Glomerular visceral epithelial cell (primary cell): ENCODE data around the gene FKBP2.

ENCODE experiments used
- DNase-seq: peaks from one replicate; pipeline ENCODE4 v3.0.0-alpha.2; 2016; ENCODE audit errors: extremely low spot score

Gene FKBP2

DNA sequence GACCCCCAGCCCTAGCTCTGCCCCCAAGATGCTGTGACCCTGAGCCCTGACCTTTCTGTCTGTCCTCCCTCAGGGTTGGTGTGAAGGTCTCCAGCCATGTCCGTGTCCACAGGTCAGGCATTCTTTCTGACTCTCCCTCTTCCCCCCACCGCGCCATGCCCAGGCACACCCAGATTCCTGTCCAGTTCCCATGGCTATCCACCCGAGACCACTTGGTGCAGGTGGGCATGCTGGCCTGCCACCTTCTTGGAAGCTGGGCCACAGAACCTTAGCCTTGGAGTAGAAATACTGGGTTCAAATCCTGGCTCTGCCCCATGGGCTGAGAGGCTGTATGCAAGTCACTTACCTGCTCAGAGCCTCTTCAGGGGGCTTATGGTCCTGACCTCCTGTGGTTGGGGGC, 8.1 kb downstream of the FKBP2 start:
- DNase-seq, result no peak

DNA sequence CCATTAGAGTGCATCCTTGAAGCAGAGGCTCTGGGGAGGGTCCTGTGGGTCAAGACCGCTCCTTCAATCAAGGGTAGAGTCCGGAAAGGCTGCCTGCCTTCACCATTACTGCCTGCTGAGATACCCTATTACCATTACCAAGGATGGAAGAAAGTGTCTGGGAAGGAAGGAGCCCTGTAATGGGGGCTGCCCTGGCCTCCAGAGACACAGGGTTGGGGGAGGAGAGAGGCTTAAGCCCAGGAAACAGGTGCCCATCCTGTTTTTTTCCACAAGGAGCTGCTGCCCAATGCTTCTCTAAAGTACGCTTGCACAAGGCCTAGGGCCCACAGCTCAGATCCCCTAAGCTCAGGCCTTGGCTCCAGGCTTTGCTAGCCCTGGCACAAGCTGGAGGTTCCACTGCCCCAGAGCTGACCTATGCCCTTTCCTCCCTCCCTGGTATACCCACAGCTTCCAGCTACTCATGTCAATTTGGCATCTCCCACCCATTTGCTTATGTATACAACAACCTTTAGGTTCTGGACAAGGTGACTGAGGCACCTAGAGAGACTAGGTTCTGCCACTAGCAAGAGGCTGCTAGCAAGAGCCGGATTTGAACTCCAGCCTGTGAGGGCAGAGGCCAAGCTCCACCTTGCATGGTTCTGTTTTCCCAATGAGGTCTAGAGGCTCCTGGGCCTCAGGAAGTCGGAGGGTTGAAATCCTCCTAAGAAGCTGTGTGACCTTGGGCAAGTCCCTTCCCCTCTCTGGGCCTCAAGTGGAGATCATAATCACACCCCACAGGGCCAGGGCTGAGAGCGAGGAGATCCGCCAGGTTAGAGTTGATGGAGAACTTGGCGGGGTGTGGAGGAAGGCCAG, 8.9 kb downstream of the FKBP2 start:
- DNase-seq, result no peak

DNA sequence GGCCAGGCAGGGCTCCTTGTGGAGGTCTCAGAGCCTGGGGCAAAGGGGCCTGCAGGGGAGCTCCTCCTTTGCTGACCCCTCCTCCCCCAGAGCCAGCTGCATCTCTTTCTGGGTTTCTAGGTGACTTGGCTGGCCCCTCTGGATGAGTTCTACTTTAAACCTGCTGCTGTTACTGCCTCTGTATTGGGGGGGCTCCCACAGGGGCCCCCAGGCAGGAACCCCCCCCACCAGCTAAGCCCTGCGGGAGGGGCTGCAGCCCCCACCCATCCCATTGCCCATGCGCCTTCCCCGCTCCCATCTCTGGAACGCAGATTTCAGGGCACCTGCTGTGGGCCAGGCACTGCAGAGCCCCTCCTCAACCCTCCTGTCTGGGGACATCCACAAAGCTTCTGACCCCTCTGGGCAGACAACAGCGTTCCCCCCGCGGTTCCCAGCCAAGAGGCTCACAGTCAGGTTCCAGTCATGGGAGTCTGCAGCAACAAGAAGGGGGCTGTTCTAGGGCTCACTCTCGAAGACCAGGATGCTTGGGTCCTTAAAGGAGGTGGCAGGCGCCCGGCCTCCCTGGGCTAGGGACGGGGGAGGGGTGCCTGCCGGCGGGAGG, 9.6 kb downstream of the FKBP2 start:
- no peak for DNase-seq

DNA sequence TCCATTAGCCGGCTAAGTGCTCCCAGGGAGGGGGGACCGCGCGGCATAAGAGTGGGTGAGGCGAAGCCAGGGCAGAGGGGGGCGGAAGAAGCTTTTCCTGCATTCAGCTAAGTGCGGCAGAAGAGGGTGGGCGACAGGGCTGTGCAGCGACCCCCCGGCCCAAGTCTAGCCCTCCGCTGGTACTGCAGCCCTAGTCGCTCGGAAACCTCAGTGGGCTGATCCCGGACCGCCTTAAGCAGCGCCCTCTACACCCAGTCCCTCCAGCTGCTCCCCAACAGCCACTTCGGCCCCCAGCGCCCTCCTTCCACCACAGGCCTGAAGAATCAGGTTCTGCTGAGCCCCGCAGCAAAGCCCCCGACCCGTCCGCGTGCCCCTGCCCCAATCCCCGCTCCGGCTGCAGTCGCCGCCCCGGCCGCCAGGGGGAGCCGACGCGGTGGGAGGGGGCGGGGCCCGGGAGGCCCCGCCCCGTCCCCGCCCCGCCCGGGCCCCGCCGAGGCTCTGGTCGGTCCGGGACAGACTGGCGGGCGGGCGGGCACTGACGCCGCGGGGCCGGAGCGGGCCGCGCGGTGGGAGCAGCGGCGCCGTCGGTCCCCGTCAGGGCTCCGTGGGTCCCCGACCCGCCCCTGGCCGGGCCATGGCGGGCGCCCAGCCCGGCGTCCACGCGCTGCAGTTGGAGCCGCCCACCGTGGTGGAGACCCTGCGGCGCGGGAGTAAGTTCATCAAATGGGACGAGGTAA, 10.3 kb downstream of the FKBP2 start, which contains the start of gene PLCB3:
Gene PLCB3 (plus strand): TSS at position 515 of the 737 bp plus-strand sequence. CDS start 120 bp downstream, at position 635.
- DNase-seq, result peak; percentile 68

DNA sequence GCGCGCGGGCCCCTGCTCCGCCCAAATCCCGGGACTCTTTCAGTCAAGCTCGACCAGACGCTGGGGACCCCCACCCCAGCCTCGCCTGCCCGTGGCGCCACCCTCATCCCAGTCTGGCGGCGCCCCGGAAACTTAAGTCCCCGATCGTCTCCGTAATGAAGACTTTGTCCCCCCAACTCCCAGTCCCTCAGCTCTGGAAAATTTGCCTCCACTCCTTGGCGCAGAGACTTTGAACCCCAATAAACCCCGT, 10.8 kb downstream of the FKBP2 start:
- DNase-seq, result no peak

DNA sequence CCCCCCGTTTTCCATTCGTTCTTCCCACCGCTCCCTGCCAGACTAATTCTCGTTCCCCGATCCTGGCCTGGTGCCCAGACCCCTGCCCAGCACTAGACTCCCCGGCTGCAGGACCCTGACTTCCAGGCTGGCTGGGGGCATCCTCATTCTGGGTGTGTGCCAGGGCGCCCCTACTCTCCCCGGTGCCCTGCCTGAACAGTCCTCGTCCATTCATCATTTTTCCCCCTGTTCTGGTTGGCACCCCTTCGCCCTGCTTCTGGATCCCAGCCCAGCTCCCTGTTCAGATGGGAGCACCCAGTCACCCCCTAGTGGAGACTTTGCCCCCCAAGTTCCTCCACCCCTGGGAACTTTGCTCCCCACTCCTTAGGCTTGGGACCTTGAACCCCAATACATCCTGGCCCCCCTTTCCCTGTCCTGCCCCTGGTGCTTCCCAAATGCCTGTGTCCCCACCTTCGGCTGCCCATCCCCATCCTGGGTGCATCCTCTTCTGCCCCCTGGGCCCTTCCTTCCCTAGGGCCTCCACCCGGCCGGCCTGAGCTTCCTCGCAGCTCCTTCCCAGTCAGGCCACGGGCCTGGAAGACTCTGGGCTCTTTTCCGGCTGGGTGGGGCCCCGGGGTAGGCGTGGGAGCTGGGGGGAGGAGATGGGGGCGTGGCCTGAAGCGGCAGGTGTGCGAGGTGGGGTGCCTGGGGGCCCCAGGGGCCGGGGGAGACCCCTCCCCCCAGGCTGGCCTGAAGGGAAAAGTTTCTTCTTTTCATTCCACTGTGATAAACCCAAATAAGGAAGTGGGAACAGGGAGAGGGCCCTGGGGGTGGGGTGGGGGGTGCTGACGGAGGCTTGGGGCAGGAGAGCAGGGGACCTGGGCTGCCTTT, 11.3 kb downstream of the FKBP2 start:
- peak; percentile 57 for DNase-seq

DNA sequence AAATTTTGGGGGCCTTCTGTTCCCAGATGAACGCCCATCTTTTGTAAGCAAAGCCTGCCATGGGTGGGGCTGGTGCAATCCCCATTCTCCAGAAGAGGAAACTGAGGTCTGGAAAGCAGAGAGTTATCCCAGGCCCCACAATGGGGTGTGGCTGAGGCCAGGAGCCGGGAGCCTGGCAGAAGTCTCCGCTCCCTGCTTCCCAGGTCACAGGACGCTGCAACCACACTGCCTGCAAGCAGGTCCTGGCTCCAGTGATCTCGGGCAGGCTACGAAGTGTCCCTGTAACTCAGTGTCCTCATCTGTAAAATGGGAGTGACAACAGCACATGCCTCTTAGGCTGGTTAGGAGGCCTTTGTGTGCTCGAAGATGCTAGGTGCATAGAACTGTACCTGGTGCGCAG, 12.1 kb downstream of the FKBP2 start:
- no peak for DNase-seq

DNA sequence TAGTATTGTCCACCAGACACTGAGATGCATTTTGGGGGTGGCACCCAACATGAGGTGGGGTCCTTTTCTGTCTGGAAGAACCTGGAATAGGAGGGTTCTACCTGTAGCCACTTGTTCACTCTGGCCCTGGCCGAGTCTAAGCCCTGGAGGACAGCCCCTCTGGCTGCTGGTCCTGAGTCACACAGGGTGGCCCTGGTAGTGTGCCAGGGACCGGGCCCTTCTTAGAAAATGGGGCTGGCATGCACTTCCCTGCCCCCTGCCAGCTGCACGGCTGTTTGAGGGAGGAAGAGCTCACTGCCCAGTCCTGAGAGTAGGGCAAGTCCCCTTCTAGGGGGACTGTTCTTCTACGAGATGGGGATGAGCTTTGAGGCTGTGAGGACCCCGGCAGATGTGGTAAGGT, 12.6 kb downstream of the FKBP2 start:
- no peak for DNase-seq

DNA sequence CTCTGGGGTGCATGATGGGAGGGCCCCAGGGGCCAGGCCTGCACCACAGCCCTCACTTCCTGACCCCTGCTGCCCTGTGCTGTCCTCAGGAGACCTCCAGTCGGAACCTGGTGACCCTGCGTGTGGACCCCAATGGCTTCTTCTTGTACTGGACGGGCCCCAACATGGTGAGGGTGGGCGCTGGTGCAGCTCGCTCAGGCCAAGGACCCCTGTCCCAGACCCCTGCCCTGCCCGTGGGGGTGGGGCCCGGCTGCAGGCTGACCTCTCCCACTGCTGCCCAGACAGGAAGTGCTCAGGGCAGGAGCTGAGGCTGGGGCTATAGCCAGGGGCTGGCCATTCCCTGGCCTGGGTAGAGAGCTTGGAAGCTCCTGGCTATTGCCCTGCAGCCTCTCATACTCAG, 13.4 kb downstream of the FKBP2 start:
- no peak for DNase-seq

DNA sequence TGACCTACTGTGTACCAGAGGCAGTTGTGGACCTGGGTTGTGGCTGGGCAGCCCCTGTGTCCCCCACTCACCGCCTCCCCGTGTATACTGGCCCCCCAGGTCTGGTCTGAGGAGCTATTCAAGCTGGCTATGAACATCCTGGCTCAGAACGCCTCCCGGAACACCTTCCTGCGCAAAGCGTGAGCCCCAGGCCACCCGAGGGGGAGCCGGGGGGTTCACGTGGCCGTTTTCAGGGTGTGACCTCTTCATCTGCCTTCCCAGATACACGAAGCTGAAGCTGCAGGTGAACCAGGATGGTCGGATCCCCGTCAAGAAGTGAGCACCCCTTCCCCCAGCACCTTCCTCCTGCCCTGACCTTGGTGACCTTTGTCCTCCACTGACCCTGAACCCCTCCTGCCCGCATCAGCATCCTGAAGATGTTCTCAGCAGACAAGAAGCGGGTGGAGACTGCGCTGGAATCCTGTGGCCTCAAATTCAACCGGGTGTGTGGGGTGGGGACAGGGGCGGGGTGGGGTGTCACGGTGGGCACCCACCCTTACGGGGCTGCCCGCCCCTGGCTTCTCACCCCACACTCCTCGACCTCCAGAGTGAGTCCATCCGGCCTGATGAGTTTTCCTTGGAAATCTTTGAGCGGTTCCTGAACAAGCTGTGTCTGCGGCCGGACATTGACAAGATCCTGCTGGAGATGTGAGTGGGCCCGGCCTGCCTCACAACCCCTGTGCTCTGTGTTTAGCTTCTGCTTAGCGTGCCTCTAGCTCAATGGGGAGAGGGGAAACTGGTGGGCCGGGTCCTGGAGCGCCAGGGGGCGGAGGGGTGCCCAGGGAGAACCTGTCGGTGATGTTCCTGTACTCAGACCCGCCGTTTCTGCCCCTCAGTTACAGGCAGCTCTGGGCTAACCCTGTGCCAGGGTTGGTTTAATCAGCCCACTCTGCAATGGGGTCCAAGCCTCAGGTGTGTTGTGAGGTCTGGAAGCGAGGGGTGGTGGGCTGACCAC, 14.5 kb downstream of the FKBP2 start:
- no peak for DNase-seq

DNA sequence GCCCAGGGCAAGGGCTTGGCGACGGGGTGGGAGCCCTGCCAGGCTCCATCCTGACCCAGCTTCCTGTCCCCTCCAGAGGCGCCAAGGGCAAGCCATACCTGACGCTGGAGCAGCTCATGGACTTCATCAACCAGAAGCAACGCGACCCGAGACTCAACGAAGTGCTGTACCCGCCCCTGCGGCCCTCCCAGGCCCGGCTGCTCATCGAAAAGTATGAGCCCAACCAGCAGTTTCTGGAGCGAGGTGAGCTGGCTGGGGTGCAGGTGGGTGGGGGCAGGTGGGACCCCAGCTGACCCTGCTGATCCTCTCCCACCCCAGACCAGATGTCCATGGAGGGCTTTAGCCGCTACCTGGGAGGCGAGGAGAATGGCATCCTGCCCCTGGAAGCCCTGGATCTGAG, 15.4 kb downstream of the FKBP2 start:
- DNase-seq, result no peak

DNA sequence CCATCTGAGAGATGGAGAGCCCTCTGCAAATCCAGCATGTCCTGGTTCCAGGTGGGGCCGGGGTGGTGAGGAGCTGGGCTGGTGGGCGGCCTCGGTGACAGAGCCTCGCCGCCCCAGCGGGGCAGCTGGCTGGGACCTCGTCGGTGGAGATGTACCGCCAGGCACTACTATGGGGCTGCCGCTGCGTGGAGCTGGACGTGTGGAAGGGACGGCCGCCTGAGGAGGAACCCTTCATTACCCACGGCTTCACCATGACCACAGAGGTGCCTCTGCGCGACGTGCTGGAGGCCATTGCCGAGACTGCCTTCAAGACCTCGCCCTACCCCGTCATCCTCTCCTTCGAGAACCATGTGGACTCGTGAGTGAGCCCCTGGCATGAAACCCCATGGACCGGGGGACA, 17.5 kb downstream of the FKBP2 start:
- no peak for DNase-seq

DNA sequence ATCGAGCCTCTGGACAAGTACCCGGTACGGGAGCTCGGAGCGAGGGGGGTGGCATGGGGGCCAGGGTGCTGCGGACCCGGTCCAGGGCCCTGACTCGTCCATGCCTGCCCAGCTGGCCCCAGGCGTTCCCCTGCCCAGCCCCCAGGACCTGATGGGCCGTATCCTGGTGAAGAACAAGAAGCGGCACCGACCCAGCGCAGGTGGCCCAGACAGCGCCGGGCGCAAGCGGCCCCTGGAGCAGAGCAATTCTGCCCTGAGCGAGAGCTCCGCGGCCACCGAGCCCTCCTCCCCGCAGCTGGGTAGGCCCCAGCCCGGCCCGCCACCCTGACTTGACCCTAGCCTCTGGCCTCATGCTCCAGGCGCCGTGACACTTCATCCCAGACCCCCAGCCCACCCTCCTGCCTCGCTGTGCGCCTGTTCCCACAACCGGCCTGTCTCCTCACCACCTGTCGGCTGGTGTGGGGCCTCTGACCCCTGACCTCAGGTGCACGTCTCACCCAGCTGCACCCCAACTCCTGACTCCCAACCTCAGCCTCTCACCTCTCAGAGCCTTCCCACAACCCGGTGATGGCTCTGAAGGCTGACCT, 18.1 kb downstream of the FKBP2 start:
- DNase-seq, result no peak

DNA sequence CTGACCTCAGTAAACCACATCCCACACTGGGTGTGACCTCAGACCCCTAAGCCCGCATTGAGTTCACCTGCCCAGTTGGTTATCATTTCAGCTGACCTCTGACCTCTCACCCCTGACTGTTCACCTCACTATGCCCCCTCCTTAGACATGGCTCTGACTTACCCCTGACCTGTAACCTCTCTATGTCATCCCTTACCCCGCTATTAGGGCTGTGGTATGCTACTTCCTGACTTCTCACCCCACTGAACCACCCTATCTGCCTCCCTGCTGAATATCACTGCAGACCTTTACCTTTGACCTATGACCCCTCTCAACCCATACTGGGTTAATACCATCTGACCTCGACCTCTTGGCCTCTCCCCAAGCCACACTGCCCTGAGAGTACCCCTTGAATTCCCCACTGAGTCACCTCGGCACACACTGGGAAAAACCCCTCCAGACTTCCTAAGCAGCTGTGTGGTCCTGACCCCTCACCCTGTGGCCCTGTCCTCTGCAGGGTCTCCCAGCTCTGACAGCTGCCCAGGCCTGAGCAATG, 18.7 kb downstream of the FKBP2 start:
- no peak for DNase-seq

DNA sequence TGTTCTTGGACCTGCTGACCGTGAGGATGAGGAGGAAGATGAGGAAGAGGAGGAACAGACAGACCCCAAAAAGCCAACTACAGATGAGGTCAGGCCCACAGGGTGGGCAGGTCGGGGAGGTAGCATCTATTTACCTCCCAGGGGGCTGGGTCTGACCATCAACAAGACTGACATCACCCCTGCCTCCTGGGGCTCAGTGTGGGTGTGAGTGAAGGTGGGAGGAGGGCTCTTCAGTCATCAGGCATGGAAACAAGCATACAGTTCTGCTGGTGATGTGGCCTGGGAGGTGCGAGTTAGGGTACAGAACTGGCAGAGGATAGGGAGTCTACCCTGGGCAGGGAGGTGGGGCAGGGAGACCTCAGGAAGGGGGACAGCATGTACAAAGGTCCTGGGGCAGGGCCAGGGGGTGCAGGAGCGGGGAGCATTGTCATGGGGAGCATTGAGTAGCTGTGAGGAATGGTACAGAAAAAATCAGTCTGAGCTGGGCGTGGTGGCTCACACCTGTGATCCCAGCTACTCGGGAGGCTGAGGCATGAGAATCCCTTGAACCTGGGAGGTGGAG, 19.3 kb downstream of the FKBP2 start:
- no peak for DNase-seq

DNA sequence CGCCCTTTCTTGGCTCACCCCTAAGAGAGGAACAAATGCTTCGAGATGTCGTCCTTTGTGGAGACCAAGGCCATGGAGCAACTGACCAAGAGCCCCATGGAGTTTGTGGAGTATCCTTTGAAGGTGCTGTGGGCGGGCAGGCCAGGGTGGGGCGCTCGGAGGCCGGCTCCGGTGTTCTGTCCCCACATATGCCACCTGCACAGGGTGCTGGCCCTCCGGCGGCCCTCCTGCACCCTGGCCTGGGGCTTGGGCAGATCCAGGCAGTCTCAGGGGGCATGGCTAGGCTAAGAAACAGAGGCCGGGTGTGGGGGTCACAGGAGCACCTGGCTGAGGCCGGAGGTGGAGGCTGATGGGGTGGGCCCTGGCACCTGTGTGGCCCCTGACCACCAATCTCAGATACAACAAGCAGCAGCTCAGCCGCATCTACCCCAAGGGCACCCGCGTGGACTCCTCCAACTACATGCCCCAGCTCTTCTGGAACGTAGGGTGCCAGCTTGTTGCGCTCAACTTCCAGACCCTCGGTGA, 20.7 kb downstream of the FKBP2 start:
- DNase-seq, result no peak

DNA sequence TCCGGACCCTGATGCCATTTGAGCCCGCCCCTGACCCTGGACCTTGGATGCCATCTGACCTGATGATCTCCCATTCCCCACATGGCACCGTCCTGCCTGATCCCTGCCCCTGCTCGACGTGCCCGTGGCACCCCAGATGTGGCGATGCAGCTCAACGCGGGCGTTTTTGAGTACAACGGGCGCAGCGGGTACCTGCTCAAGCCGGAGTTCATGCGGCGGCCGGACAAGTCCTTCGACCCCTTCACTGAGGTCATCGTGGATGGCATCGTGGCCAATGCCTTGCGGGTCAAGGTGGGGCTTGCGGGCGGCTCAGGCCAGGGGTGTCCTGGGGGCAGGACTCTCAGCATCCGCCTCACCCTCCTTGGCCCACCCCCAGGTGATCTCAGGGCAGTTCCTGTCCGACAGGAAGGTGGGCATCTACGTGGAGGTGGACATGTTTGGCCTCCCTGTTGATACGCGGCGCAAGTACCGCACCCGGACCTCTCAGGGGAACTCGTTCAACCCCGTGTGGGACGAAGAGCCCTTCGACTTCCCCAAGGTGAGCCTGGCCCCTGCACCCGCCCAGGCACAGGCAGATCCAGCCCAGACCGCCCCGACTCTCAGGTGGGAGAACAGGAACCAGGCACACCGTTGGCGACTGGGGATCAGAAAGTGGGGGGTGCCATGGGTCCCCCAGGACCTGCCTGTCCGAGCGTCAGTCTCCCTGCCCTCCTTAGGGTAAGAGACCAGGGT, 21.5 kb downstream of the FKBP2 start:
- no peak for DNase-seq

DNA sequence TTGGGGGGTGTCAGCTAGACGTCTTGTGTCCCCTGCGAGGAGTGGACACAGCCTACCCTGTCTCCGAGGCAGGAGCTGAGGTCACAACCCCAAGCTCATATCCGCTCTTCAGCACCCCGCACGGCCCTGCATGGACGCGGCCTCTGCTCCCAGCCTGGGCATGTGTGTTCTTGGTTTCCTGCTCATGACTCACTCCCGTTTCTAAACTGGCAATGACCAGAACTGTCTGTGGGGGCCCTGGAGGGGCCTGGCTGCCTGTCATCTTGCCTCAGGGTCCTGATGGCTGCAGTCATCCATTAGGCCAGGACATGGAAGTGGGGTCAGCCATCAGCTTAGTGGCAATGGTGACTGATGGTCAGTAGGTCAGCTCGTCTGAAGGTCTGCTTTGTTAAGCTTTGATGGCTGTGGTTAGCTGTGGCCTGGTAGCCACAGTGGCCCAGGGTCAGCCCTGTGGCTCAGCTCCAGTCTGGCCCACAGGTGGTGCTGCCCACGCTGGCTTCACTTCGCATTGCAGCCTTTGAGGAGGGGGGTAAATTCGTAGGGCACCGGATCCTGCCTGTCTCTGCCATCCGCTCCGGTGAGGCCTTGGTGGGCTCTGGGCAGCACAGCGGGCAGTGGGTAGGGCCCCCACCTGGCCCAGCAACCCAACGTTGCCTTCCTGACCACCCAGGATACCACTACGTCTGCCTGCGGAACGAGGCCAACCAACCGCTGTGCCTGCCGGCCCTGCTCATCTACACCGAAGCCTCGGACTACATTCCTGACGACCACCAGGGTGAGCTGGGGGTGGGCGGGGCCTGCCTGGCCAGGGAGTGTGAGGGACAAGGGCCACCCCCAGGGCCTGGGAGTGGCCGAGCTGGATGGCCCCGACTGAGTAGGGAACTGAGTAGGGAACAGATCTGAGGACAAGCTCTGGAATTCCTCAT, 22.4 kb downstream of the FKBP2 start:
- peak; percentile 47 for DNase-seq
